H9 (cell line): ENCODE data around the gene AGO1. TPM values are rescaled to one million over a fixed set of nuclear protein-coding genes. Genes with fewer than 3 reads are reported as not detected.
A peak's percentile ranks its signal among the peaks of the same experiment; 100 is the strongest.

Source experiments
- DNase-seq: peaks from one replicate; pipeline ENCODE4 v3.0.0-alpha.2; 2017
- H2AFZ ChIP-seq: one replicate; pipeline ENCODE4 v1.6.1; 2013; ENCODE audit warnings: mild to moderate bottlenecking, low read length, control low read depth, moderate library complexity
- H2AK5ac ChIP-seq: 2 replicates; pipeline ENCODE4 v1.6.1; 2013; ENCODE audit warnings: low read length, control low read depth, mixed read lengths; ENCODE audit not compliant: insufficient read length
- H2BK120ac ChIP-seq: one replicate; pipeline ENCODE4 v1.6.1; 2013; ENCODE audit warnings: low read depth, mild to moderate bottlenecking, low read length, control low read depth, inconsistent platforms; ENCODE audit not compliant: poor library complexity, severe bottlenecking
- H2BK12ac ChIP-seq: 2 replicates; pipeline ENCODE4 v1.6.1; 2013; ENCODE audit warnings: low read length, control low read depth, mixed read lengths, low read depth; ENCODE audit not compliant: insufficient read length
- H2BK15ac ChIP-seq: 2 replicates; pipeline ENCODE4 v1.6.1; 2013; ENCODE audit warnings: low read depth, low read length, control low read depth
- H2BK20ac ChIP-seq: one replicate; pipeline ENCODE4 v1.6.1; 2013; ENCODE audit warnings: low read depth, mild to moderate bottlenecking, low read length, control low read depth, inconsistent platforms; ENCODE audit not compliant: poor library complexity, severe bottlenecking
- H2BK5ac ChIP-seq: 2 replicates; pipeline ENCODE4 v1.6.1; 2013; ENCODE audit warnings: low read length, control low read depth, mixed read lengths; ENCODE audit not compliant: insufficient read length
- H3K14ac ChIP-seq: 2 replicates; pipeline ENCODE4 v1.6.1; 2013; ENCODE audit warnings: low read length, control low read depth; ENCODE audit not compliant: insufficient read depth
- H3K18ac ChIP-seq: 2 replicates; pipeline ENCODE4 v1.6.1; 2013; ENCODE audit warnings: low read depth, mild to moderate bottlenecking, mixed read lengths, low read length, control low read depth; ENCODE audit not compliant: insufficient read length
- H3K23ac ChIP-seq: 2 replicates; pipeline ENCODE4 v1.6.1; 2013; ENCODE audit warnings: low read length, control low read depth, mixed read lengths, low read depth; ENCODE audit not compliant: insufficient read length
- H3K23me2 ChIP-seq: 2 replicates; pipeline ENCODE4 v1.6.1; 2013; ENCODE audit warnings: low read depth, mild to moderate bottlenecking, mixed read lengths, low read length, control low read depth; ENCODE audit not compliant: insufficient read length, poor library complexity, severe bottlenecking
- H3K27ac ChIP-seq: 2 replicates; pipeline ENCODE4 v1.5.1; 2013; ENCODE audit warnings: low read length, control low read depth, mixed read lengths, low read depth; ENCODE audit not compliant: insufficient read length
- H3K27me3 ChIP-seq: 2 replicates; pipeline ENCODE4 v1.6.1; 2013; ENCODE audit warnings: low read length, control low read depth, inconsistent platforms; ENCODE audit not compliant: insufficient read depth
- H3K4ac ChIP-seq: 2 replicates; pipeline ENCODE4 v1.6.1; 2013; ENCODE audit warnings: low read depth, mild to moderate bottlenecking, control low read depth, inconsistent platforms, low read length, moderate library complexity
- H3K4me1 ChIP-seq: 2 replicates; pipeline ENCODE4 v1.6.1; 2013; ENCODE audit warnings: low read length, control low read depth, inconsistent platforms; ENCODE audit not compliant: insufficient read depth
- H3K4me2 ChIP-seq: 2 replicates; pipeline ENCODE4 v1.6.1; 2013; ENCODE audit warnings: low read length, control low read depth, mixed read lengths; ENCODE audit not compliant: insufficient read length, insufficient read depth
- H3K56ac ChIP-seq: 2 replicates; pipeline ENCODE4 v1.6.1; 2013; ENCODE audit warnings: low read depth, mild to moderate bottlenecking, mixed read lengths, low read length, control low read depth; ENCODE audit not compliant: insufficient read length
- H3K79me1 ChIP-seq: 2 replicates; pipeline ENCODE4 v1.6.1; 2013; ENCODE audit warnings: low read depth, mild to moderate bottlenecking, moderate library complexity, low read length, control low read depth, inconsistent platforms; ENCODE audit not compliant: insufficient read depth, poor library complexity, severe bottlenecking
- H3K79me2 ChIP-seq: 2 replicates; pipeline ENCODE4 v1.6.1; 2013; ENCODE audit warnings: low read length, control low read depth, inconsistent platforms; ENCODE audit not compliant: insufficient read depth
- H3K9ac ChIP-seq: 2 replicates; pipeline ENCODE4 v1.6.1; 2013; ENCODE audit warnings: low read length, control low read depth, mixed read lengths; ENCODE audit not compliant: insufficient read length; ENCODE audit errors: extremely low read depth
- H3K9me3 ChIP-seq: one replicate; pipeline ENCODE4 v1.6.1; 2013; ENCODE audit warnings: low read depth, low read length, inconsistent platforms; ENCODE audit not compliant: control insufficient read depth
- H3T11ph ChIP-seq: one replicate; pipeline ENCODE4 v1.6.1; 2013; ENCODE audit warnings: mild to moderate bottlenecking, low read length, control low read depth, inconsistent platforms
- H4K20me1 ChIP-seq: one replicate; pipeline ENCODE4 v1.6.1; 2013; ENCODE audit not compliant: control insufficient read depth, insufficient read length, insufficient read depth
- H4K5ac ChIP-seq: 2 replicates; pipeline ENCODE4 v1.6.1; 2013; ENCODE audit warnings: low read depth, mild to moderate bottlenecking, mixed read lengths, low read length, control low read depth; ENCODE audit not compliant: insufficient read length
- H4K8ac ChIP-seq: replicated peaks from 2 replicates; pipeline ENCODE4 v1.6.1; 2013; ENCODE audit warnings: low read length, control low read depth, mixed read lengths, low read depth; ENCODE audit not compliant: insufficient read length
- H4K91ac ChIP-seq: 2 replicates; pipeline ENCODE4 v1.6.1; 2013; ENCODE audit warnings: low read depth, mild to moderate bottlenecking, moderate library complexity, mixed read lengths, low read length, control low read depth; ENCODE audit not compliant: insufficient read length
- H3K27ac Mint-ChIP-seq, 3 experiments: 2 replicates in 2 of 3; 3 replicates in 1 of 3; pipeline ENCODE4 v1.8.0; 2020 to 2021; ENCODE audit warnings: mixed read lengths in 3 of 3, mild to moderate bottlenecking in 1 of 3, moderate library complexity in 1 of 3
- H3K27me3 Mint-ChIP-seq: 2 replicates; pipeline ENCODE4 v1.8.0; 2021; ENCODE audit warnings: low read depth, mild to moderate bottlenecking, moderate library complexity, mixed read lengths
- H3K36me3 Mint-ChIP-seq, 3 experiments: 2 replicates in 2 of 3; 3 replicates in 1 of 3; pipeline ENCODE4 v1.8.0; 2020 to 2021; ENCODE audit warnings: low read depth in 3 of 3, mixed read lengths in 3 of 3; ENCODE audit not compliant: insufficient read depth in 1 of 3
- H3K4me1 Mint-ChIP-seq, 2 experiments: 2 replicates each; pipeline ENCODE4 v1.8.0; 2020; ENCODE audit warnings: mixed read lengths in 2 of 2
- H3K4me3 Mint-ChIP-seq, 2 experiments: 2 replicates in 1 of 2; 3 replicates in 1 of 2; pipeline ENCODE4 v1.8.0; 2020 to 2021; ENCODE audit warnings: mild to moderate bottlenecking in 2 of 2, mixed read lengths in 2 of 2, moderate library complexity in 1 of 2
- H3K9me3 Mint-ChIP-seq, 2 experiments: 2 replicates in 1 of 2; 3 replicates in 1 of 2; pipeline ENCODE4 v1.8.0; 2020; ENCODE audit warnings: mild to moderate bottlenecking in 2 of 2, mixed read lengths in 2 of 2, moderate library complexity in 1 of 2
- WGBS: extraction: QIAGEN DNeasy Blood & Tissue Kit; methylation state at CpG from one replicate; pipeline ENCODE4 v1.1.7; 2013; ENCODE audit warnings: missing lambda C conversion rate, low lambda C conversion rate, mixed read lengths; ENCODE audit not compliant: insufficient read length; ENCODE audit errors: extremely low coverage; 5-methylcytosine and 5-hydroxymethylcytosine counted together
- total RNA-seq: library from RNA; stranded (reverse); gene quantifications from 2 replicates; pipeline ENCODE4 v1.2.1, GENCODE V29; 2021
- TF ChIP-seq, protein P1 (sequence below): fragments of 200-600 bp; sonication (generic); conservative IDR thresholded peaks from 3 replicates; pipeline ENCODE4 v1.8.0; 2021; ENCODE audit warnings: antibody characterized with exemption, mild to moderate bottlenecking

AGO1 gene
- total RNA-seq, 1 experiment from 2014 or later: 74.2 TPM

DNA sequence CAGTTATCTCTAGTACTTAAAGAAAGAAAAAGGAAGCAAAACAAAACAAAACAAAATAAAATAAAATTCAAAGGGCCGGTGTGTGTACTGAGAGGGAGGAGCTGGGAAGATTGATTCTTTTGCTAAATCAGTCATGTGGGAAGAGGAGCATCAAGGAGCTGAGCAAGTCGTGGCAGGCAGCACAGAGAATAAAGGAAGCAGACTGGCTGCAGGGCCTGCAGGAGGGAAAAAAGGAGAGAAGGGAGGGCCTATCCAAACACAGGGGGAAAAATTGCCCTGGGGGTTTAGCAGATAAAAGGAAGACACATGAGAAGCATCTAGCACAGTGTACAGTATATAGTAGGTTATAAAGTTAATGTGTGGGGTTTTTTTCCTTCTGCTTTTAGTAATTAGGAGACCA lies 47.6 kb upstream of the AGO1 start:
- H3K4me2 ChIP-seq: no peak overlapping the region
- H3K79me1 ChIP-seq: no peaks in the 10 kb centered on the region
- H3K14ac ChIP-seq: no peak overlapping the region
- no peaks in the 10 kb centered on the region for H3K27me3 Mint-ChIP-seq
- no peak overlapping the region for H4K91ac ChIP-seq
- H2BK15ac ChIP-seq: no peak overlapping the region
- H4K5ac ChIP-seq: no peak overlapping the region
- no peak overlapping the region for H2BK120ac ChIP-seq
- peak overlapping the region in 2 of 3 experiments; percentile 16 to 30; a peak in 2 of 7 replicates for H3K27ac Mint-ChIP-seq
- H4K20me1 ChIP-seq: no peaks in the 10 kb centered on the region
- H3T11ph ChIP-seq: no peak overlapping the region
- H3K56ac ChIP-seq: no peak overlapping the region
- no peaks in the 10 kb centered on the region for H3K4me1 Mint-ChIP-seq
- no peaks in the 10 kb centered on the region for H3K9me3 Mint-ChIP-seq
- no peaks in the 10 kb centered on the region for H3K23me2 ChIP-seq
- no peak overlapping the region for H2AK5ac ChIP-seq
- no peak for DNase-seq
- H3K18ac ChIP-seq: no peak overlapping the region
- H3K27me3 ChIP-seq: no peaks in the 10 kb centered on the region
- no peaks in the 10 kb centered on the region for H3K4me1 ChIP-seq
- H3K79me2 ChIP-seq: peaks cover 1% of the 10 kb centered on the region; the same call in 1 of the 2 replicates
- no CpG with 5 or more reads among the region's 2 CpGs for WGBS
- H2BK20ac ChIP-seq: no peak overlapping the region
- H3K4me3 Mint-ChIP-seq: no peak overlapping the region
- no peak overlapping the region for H3K23ac ChIP-seq
- no peak overlapping the region for H2BK5ac ChIP-seq
- TF ChIP-seq, protein P1, sequence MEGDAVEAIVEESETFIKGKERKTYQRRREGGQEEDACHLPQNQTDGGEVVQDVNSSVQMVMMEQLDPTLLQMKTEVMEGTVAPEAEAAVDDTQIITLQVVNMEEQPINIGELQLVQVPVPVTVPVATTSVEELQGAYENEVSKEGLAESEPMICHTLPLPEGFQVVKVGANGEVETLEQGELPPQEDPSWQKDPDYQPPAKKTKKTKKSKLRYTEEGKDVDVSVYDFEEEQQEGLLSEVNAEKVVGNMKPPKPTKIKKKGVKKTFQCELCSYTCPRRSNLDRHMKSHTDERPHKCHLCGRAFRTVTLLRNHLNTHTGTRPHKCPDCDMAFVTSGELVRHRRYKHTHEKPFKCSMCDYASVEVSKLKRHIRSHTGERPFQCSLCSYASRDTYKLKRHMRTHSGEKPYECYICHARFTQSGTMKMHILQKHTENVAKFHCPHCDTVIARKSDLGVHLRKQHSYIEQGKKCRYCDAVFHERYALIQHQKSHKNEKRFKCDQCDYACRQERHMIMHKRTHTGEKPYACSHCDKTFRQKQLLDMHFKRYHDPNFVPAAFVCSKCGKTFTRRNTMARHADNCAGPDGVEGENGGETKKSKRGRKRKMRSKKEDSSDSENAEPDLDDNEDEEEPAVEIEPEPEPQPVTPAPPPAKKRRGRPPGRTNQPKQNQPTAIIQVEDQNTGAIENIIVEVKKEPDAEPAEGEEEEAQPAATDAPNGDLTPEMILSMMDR: no peak
- H2AFZ ChIP-seq: no peak overlapping the region
- H3K27ac ChIP-seq: no peak overlapping the region
- no peak overlapping the region for H2BK12ac ChIP-seq
- no peak overlapping the region for H3K4ac ChIP-seq
- H4K8ac ChIP-seq: no peak overlapping the region
- H3K9ac ChIP-seq: no peak overlapping the region
- H3K9me3 ChIP-seq: no peaks in the 10 kb centered on the region
- peaks cover 11 to 49% (median 44%) of the 10 kb centered on the region in 3 experiments; a peak in 6 of 7 replicates for H3K36me3 Mint-ChIP-seq
